Hindlimb muscle (tissue), 1 donor: ENCODE results near the gene PLXNA2. TPM values are rescaled to one million over a fixed set of nuclear protein-coding genes. Genes with fewer than 3 reads are reported as not detected.

Experiments used
- DNase-seq: peaks from one replicate; pipeline ENCODE4 v3.0.0-alpha.2; 2013
- polyA plus RNA-seq: library from polyadenylated mRNA; unstranded; fragments of 120-200 nt; gene quantifications from one replicate; pipeline ENCODE4 v1.2.1, GENCODE V29; 2013; ENCODE audit not compliant: insufficient read length

Gene PLXNA2
- polyA plus RNA-seq, 1 donor, result 43.8 TPM

DNA sequence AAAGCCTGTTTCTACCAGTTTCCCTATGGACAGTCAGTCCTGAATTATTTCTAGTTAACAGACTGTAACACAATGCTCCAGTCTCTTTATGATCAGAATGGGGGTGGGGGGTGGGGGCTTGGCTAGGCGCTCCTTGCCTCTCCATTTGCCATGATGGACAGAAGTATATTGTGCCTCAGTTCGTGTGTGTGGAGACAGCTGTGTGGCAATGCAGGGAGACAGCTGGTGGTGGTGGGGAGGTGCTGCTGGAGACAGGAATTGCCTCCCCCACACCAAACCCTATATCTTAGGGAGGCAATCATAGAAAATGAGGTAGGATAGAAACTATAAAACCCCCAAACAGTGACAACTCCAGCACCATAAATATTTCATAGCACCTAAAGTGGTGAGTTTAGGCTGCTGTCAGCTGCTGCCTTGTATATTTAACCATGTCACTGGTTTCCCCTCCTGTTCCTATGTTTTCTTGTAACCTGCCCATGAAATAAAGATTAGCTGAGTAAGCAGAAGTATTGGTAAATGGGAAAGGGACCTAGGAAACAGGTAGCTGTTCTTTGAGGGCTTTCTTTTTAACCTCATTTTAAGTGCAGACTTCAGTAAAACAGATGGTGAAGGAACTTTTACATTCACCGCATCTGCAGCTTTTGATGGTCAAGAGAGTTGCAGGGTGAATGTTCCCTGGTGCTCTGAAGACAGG lies 3.4 kb downstream of the PLXNA2 start:
- DNase-seq, result no peak

DNA sequence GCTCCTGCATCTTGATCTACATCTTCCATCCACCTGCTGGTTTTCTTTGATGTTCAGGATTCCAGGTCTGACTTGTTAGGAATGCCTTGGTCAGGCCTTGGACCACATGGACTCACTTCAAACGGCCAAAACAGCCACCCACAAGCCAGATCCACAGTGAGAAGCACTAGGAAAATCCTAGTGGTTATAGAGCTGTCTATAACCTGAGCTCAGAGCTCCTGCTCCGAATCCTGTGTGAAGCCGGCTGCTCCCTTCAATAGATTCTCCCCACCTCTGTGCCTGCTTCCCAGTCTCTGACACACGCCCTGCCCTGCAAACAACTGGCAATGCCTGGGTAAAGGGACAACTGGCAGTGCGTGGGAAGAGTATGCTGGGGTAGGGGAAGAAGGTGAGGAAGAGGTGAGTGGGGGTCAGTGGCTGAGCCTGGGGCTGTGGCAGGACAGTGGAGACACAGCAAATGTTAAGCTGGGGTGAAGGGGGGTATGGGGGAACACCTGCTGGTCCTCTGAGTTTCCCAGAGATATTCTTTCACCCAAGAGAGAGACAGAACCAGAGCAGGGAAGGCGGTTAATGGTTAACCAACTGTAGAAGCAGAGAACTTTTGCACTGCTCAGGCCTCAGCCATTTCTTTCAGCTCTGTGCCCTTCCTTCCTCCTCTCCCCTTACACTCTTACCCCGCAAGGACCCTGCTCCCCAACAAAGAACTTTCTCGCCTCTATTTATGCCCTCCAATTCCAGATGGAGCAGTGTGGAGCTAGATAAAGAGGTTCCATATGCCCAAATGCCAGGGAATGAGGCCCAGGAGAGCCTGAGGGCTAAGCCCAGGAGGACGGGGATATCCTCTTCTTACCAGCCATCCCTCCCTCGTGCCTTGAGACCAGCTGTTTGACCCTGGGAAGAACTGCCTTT lies 4.5 kb downstream of the PLXNA2 start:
- no peak for DNase-seq

DNA sequence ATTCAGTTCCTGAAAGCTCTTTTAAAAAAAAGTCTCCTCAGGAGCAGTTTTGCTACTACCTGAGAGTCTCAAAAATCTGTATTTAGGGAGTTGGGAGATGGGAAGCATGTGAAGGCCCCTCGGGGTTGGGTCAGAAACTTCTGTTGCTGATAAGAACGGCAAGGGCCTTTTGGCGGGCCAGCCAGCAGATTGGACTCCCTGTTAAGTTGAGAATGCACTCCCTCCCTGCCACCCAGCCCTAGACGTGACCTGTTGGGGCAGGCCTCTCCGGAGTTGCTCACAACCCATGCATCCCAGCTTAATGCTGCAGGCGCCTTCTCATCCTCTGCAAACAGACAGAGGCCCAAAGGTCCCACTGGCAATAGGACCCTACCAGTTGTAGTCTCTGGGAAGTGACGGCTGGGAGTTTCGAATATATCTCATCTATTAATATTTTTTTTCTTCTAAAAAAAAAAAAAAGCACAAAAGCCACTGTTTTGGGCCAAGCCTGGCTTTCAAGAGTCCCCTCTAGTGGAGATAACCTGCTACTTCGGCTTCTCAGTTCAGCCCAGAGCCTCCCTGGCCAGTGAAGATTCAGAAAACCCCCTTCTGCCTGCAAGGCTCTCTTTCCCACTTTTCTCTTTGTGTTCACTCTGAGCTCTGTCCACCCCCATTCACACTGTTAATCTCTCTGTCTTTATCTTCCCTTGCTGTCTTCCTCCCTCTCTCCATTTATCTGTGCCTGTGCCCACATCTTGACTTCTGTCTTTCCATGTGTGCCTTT lies 5.3 kb downstream of the PLXNA2 start:
- no peak for DNase-seq

DNA sequence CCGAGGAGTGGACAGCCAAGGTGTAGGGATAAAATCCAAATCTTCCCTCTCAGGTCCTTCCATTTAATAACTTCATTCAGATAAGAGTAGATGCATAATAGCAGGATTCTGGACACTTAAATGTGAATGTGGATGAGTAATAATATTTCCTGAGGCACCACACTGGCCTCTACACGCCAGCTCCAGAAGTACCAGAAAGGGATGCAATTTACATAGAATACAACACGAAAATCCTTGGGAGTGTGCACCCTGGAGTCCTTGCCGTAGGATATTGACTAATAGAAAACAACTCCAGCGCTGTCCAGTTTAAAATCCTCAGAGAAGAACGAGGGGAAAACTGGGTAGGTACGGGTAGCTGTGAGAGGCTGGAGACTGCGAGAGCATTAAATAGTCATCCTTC lies 6.9 kb downstream of the PLXNA2 start:
- DNase-seq, result no peak

DNA sequence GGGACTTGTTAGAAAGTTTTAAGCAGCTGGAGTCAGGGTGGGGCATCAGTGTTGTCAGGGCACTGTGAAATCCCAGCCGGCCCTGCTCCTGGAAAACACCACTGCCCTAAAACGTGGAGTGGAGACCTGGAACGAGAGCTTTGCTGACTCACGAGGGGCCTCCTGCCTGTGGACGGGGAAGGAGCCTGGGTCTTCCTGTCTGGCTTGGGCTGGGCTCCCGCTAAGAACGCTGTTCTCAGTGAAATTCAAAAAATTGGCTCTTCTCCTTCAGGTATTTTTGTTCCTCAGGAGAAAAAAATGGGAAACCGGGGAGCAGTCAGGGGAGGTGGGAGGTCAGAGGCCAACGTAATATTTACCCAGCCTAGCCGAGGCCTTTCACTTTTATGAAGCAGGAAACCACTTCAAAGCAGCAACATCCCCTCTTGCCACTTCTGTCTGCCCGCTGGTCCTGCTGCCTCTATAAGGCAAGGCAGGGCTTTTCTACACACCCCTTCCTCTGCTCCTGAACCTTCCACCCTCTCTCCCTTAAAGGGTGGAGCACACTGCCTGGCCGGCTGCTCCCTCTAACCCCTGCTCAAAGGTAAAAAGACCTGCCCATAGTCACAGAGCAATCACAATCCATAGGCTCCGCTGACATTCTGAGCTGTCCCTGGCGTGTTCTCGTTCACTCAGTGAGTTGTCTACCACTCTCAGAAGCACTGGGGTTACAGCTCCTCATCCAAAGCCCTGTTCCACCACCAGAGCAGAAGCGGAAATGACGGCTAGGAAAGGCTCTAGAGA lies 8.0 kb downstream of the PLXNA2 start:
- DNase-seq, result peak; percentile 60

DNA sequence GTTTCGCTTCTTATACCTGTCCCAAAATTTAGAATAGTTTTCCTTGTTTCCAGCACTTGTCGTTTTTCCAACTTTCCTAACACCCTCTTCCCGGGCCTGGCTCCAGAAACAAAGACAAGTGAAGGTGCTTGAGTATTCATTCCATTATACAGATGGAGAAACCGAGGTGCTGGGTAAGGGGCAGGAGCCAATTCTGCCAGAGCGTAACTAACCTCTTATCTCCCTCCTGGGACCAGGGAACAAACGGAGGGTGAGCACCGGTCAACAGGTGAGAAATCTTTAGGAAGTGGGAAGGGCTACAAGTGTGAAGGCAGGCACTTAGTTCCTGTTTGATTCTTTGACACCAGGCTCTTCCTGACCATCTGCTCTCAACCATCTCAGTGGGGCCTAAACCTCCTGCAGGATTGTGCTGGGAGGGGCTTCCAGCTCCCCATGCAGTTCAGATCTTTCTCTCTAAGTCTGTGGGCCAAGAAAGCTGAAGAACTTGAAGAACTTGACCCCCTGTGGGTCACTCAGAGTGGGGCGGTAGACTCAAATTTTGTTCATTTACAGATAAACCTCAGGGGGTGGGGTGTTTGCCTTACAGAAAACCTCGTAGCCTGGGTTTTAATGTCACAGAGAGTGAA lies 8.7 kb downstream of the PLXNA2 start:
- no peak for DNase-seq

DNA sequence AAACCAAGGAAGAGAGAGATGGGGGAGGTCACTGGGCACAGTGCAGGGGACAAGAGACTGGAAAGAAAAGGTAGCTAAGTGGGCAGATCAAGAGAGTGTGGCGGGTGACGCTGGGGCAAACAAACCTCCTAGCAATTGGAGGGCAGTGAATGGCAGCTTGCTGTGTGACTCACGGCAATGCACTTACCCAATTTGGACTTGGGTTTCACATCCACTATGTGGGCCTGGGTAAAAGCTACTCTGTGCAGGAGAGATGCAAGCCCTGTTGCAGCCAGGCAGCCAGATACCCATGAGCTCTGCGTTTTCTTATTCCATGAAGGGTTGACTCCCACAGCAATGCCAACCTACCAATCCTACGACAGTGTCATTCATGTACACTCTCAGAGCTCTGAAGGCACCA lies 9.5 kb downstream of the PLXNA2 start:
- no peak for DNase-seq

DNA sequence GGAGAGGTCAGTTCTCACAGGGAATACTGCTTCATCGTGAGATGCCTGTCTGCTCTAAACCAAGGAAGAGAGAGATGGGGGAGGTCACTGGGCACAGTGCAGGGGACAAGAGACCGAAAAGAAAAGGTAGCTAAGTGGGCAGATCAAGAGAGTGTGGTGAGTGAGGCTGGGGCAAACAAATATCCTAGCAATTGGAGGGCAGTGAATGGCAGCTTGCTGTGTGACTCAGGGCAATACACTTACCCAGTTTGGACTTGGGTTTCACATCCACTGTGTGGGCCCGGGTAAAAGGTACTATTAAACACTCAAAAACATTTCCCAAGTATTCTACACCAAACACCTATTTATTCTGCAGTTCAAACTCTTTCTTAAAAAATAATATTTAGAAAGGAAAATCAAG lies 10.2 kb downstream of the PLXNA2 start:
- no peak for DNase-seq

DNA sequence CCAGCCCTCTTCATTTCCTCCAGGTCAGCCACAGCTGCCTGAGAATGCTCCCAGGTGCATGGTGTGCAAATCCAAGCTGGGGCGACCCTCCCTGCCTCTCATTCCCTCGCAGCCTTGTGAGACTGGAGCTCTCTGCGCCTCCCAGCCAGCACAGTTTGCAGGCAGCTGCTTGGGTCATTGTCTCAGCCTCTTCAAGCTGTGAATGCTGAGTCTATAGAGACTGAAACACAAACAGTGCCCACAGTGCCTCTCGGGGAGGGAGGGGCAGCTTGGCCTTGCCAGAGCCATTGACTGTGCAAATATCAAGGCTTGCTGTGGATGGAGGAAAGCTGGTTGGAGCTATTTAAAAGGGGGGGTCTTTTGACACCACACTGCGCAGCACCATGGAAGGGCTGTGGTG lies 10.6 kb downstream of the PLXNA2 start:
- DNase-seq, result no peak

DNA sequence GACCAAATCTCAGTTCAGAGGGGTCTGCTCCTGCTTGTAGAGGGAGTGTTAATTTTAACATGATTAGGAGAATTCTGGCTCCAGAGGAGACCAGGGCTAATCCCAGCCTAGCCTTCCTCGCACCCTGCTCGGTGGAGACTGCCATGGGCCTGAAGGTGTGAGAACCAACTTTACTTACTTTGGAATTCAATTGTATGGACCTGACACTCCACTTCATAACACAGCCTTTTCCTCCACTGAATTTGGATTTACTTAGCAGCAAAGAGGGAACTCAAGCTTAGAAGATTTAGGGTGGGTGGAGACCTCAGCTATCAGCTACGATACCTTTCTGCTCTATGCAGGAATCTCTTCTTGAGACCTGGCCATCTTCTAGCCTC lies 11.5 kb downstream of the PLXNA2 start:
- DNase-seq, result no peak

DNA sequence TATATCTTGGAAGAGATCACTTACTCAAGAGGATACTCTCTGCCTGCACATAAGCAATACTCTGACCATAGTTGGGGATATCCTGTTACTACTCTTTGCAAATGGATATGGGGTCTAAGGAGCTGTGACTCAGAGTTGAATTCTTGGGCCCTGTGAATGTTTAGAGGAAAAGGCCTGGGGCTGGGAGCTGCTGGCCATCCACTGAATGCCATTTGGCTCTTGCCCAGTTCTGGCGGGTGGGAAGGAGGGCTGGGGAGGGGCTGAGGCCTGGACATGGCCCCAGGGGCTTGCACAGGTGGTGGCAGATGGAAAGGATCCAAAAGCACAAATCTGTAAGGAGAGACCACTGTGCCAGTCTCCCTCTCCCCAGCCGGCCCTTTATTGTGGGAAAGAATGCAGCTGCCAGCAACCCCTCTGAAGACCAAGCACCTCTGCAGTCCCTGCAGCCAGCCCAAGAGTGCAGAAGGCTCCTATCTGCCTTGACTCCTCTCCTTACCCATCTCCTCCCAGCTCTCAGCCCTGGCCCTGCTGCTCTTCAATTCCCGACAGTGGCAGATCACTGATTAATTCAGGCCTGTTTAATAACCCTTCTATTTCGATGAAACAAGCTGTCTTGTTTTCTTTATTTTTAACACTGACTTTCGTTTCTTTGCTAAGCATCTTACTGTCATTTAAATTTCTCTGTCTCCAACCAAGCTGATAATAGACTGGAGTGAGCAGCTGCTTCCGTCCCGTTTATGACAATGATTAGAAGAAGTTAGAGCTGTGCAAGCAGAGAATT lies 12.1 kb downstream of the PLXNA2 start:
- no peak for DNase-seq

DNA sequence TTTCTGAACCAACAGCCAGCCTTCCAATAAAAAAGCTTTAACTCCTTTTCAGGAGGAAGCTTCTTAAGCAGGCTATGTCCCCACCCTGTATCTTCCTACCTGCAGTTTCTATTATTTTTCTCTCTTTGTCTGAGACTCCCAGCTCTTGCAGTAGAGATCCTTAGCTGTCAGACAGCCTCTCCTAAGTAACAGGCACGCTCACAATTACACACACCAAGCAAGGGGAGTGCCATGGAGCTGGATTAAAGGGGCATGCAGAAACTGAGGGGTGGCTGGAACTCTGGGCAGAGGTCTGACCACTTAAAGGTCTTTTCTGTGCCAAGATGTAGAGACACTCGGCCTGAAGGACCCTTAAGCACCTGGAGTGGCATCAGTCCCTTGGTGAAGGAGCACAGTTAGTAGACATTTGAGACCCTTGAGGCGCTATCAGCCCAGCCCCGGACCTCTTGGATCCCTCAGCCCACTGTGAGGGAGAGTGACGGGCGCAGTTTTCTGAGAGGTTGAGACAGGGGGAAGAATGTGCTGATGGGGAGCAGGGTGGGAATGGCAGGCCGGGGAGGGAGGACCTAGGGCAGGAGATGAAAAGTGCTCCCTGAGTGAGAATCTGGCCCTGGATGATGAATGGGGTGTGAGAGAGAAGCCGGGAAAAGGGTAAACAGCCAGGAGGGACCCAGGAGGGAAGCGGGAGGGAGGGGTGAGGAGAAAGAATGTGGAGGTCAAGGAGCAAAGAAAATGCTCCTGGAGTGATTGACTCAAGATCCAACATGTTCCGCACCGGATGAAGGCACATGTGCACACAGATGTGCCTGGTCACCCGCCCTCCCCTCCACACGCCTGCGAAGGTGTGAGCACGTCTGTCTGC lies 13.3 kb downstream of the PLXNA2 start:
- DNase-seq, result no peak

DNA sequence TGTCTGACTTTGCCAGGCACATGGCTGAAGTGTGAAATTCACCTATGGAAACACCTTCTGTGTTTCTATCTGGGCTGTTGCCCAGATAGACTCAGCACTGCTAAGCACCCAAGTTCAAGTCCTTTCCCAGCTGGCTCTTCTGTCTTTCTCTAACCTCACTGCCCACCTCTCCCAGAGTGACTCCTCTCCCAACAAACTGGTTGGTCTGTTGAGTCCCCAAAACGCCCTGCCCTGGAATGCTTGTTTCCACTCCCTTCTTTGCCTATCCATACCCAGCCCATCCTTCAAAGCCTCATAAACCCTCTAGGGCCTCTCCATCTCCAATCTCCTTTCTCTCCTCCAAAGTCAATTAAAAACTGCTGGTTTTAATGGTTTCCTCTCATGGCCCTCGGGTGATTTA lies 15.6 kb downstream of the PLXNA2 start:
- no peak for DNase-seq

DNA sequence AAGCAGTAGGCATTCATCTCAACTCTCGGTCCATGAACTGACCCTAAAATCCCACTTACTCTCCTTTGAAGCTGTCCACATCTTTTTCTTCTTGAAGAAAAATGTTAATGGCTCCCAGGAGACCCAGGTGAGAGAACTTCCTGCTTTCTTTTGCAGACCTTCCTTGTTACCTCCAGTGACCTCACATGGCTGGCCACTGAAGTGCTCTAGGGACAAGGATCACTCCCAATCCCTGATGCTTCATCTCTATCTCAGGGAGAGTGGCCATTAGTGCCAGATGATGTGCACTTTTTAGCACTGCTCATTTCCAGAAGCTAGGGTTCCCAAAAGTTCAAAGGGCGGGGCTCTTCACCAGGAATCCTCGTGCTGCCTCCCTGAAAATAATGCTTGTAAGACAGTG lies 16.2 kb downstream of the PLXNA2 start:
- DNase-seq, result no peak

DNA sequence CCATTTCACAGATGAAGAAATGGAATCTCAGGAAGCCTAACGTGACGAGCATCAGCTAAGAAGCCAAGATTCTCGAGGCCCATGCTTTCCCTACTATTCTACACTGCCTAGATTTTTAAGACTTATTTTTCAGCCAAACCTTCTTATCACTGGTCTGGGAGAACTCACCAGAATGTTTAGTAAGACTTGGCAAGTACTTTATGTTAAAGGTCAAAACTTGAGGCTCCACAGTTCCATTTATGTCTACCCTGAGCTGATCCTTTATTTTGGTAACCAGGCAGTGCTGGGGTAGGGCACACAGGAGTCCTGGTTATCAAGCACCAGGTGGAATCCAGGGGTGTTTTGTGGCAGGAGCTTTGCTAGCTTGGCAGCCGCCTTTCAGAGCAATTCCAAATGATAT lies 16.8 kb downstream of the PLXNA2 start:
- no peak for DNase-seq

DNA sequence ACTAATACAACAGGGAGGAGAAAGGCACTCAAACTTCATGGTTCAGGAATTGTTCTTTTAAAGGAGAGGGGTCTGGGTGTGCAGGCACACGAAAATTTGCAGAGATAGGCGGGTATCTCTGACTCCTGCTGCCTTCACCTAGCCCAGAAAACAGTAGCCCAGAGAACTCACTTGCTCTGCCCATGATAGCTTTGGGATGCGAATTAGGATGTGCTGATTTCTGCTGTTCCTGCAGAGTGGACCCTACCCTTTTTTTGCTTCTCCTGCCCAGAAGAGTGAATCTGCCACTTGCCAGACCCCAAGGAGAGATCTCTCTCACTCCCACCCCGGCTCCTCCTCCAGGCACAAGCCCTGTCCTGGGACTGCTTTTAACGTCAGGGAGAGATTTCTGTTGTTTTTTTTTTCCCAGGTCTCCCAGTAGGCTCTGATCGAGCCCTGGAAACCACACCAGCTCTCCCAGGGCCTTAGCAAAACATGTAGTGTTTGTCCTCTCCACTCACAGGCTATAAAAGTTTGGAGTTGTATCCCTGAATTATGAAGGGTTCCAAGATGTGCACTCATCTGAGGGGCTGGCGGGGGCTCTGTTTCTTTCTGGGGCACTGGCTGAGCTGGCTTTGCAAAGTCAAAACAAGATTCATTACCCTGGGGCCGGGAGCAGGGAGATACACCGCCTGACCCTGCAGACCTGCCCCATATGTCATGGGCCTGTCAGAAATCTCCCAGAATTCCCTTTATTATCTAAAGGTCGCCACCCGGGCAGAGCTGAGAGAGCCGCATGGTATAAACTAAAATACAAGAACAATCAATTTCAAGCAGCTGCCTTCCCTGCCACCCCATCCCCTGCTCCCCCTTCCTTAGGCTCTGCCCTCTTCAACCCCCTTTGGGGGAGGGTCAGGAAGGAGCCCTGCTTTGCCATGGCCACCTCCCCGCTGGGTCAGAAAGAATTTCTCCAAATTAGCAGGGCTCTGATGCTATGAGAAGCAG lies 17.9 kb downstream of the PLXNA2 start:
- DNase-seq, result no peak

DNA sequence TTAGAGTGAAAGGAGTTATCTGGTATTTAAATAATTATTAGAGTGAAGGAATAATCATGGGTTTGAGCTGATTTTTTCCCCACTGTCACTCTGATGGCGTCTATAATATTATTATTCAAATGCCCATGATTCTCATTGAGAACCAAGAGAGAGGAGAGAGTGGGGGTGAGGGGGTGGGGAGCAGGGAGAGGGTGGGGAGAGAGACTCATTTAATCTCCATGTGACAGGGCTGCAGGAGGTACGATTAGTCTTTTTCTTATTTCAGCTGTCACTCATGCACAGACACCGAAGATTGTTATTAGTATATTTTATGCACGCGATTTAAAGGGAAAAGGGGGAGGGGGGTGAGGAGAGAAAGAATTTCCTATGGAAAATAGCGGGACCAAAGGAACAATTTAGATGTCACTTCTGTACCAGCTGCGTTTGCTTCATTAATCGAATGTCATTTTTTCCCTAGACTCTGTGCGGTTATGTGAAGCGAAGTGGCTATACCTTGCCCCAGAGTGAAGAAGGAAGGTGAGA lies 19.9 kb downstream of the PLXNA2 start:
- DNase-seq, result no peak

DNA sequence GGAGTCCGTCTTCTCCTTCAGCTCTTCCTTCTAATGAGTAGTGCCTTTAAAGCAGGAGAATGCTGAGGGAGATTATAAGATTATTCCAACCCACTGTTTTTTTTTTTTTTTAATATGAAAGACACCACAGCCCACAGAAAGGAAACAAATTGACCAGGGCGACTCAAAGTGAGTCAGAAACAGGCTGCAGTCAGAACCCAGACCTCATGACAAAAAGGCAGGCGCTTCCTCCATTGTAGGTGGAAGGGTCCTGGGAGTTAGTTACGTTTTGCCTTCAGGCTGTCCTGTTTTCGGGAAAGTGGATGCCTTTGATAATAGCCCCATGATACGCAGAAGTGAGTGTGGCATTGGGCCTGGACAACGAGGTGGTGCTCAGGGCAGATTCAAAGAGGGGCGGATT lies 21.0 kb downstream of the PLXNA2 start:
- DNase-seq, result no peak
